HG03159 (cell line): Measurements from ENCODE around the gene NT5C2.
"Not testable (repeated sequence)": the region's sequence is repeated elsewhere in the genome, so short reads cannot be mapped to it uniquely, and the experiment has no call there.

ENCODE experiments used
- ATAC-seq: cut with Tn5 transposase; IDR thresholded peaks from one replicate; pipeline ENCODE4 v1.9.1; 2021; ENCODE audit warnings: mild to moderate bottlenecking, moderate library complexity; ENCODE audit not compliant: unreplicated experiment

The NT5C2 gene

DNA sequence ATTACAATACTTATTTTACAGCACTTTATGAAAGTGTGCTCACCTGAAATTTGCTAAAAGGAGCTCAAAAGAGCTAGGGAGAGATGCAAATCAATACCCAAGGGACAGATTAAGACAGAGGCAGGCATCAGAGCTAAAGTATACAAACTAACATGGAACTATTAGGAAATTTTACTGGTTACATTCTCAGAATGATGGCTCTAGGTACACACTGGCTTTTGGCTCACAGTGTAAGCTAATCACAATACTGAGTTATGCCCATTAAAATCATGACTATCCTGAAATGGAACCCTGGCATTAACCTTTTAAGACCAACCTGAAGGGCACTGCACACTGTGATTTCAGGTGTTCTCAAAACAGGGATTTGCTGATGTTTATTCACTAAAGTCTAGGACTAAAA is 98.1 kb downstream of the NT5C2 start:
- ATAC-seq, result no peak

DNA sequence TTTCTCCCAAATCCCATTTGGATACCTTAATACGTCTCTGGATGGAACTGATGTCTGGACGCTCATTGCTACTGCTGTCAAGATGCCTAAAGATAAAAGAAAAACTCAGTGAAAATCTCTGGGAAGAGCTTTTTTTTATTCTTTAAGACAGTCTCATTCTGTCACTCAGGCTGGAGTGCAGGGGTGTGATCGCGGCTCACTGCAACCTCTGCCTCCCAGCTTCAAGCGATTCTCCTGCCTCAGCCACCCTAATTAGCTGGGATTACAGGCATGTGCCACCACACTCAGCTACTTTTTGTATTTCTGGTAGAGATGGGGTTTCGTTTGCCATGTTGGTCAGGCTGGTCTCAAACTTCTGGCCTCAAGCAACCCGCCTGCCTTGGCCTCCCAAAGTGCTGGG is 102.2 kb downstream of the NT5C2 start:
- ATAC-seq, result no peak

DNA sequence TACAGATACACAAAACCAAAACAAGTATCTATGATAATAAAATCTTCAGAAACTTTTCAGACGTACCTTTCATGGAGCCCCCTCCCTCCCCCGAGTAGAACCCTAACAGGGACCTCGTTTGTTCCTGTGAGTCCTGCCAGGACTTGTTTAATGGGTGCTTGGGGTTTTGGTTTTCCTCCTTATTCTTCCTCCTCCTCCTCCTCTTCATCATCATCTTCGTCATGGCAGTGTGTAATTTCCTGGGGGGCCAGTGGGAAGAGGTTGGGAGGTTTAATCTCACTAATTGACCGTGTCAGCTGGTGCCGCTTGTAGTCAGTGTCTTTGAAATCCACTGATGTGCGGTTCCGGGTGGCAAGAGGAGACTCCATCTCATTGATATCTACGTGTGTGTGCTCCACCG is 103.6 kb downstream of the NT5C2 start:
- ATAC-seq, result no peak

DNA sequence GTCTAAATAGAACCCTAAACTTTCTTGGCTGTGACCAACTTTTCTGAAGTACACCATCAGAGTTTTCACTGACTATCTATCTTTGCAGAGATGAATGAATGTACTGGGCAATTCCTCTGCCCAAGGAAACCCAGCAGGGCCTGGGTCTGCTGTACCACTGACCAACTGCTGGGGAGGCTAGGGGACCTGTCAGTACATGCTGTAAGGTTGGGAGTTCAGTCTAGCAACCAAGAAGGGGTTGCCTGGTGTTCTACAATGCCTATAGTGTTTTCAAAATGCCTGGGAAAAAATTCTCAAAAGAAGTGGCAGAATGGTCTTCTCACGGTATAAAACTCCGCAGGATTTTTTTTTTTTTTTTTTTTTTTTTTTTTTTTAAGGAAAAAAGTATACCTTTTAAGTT is 106.3 kb downstream of the NT5C2 start:
- ATAC-seq, result no peak

DNA sequence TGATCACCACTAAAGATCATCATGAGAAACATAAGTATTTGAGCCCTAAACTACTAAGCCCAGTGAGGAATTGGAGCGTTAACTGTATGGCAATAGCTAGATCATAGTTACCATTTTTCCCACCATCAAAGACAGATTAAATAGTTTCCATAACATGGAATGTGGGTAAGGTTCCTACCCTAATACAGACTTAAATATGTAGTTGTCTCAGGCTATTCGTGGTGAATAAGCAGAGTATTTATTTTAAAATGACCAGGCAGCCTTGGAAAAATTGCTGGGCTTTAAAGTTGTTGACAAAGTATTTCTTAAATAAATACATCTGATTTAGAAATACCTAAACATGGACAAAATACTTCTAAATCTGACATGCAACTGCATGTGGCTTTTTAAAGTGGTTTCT is 106.8 kb downstream of the NT5C2 start:
- no peak for ATAC-seq

DNA sequence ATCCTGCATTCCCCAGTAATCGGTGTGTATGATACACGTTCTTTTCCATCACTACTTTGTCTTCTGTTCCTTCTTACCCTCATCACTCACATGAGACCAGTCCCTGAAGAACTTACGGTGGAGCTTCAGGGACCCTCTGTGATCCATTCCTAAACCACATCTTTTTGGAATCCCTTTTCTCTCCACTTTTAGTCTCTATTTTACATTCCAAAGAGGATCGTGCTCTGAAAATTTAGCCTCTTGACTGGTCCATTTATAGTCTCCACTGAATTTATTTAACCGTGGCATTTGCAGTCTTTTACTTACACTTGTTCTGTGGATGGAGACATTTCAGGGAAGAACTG is 109.1 kb downstream of the NT5C2 start:
- no peak for ATAC-seq

DNA sequence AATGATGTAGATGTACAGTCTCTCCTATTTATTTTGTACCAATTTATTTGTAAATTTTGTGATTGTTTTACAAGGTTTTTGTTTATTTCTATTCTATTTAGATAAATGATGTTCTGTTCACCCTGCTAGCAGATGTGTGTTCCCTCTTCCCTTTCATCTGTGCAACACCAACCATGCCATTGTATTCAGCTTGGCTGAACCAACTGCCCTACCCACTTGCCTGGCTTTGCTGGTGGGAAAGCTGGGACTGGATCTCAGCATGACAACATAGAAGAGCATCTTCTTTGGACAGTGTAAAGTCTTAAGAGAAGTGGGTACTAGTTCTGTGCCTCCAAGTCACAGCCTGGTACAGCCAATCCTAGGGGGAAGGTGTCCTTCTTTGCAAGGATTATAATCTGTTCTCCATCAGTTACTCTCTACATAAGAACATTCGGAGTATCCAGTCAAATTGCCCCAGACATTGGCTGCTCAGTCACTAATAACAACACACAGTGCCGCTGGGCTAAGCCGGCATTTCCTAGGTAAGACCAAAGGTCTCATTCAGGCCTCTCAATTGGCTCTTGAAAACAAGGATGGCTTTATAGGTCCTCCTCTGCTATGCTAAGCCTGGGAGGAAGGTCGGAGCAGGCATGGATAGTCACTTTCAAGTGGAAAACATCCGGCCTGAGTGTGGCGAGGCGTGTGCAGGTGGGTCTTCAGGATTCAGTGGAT is 109.7 kb downstream of the NT5C2 start:
- no peak for ATAC-seq

DNA sequence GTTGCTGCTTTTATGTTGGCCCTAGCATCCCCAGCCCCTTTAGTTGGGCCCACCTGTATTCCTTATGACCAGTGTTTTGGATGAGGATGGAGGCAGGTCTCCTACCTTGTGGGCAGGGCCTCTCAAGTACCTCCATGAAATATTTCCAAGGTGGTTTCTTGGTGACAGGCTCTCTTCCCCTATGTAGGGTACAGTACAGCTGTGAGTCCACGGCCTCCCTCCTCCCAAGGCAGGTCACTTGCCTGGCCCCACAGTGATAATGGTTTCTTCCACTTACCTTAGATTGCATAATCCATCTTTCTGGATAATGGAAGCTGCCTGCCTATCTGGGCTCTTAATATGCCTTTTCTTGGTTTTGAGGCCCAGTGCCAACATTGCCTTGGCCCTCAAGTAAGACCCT is 110.4 kb downstream of the NT5C2 start:
- no peak for ATAC-seq

DNA sequence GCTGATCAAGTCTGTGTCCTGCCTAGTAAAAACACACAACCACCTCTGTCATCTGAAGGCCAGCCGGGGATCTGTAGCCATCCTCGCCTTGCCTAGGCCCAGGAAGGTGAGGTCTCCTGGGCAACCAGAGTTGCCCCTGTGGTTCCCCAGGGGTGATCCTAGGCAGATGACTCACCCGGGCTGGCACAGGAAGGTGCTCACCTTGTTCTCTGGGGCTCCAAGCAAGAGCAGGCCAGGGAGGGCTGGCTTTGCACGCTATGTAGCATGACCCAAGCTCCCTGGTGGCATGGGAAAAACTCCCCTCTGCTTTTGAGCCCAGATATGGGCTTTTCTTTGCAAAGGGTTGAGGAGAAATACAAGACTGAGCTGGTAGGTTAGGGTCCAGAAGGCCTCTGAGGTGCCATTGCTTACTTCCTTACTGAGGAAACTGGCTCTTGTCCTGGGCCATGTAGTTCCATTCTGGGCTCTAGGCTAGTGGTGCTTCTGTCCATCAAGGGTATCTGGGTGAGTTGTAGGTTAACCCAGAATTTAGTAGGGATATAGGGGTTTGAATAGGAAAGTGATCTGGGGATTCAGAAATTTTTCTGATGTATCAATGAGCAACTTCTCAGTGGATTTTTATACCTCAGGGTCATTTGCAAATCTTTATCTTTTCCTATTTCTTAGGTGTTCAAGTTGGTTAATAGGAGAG is 112.0 kb downstream of the NT5C2 start:
- ATAC-seq, result no peak

DNA sequence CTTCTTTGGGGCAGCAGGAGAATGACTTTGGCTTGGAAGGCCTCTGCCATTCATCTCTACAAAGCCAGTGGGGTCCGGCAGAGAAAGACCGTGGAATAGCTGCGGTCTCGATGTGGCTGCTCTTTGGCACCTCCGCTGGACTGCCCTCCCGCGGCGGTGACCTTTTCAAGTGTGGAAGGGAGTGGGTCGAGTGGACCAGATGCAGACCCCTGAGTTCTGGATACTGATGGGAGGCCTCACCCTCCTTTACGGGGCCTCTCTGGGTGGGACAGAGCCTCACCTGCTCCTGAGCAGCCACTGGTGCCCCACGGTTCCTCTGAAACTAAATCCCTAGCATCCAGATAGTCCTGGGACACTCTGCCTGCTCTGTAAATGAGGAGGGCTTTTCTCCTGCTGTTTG is 113.1 kb downstream of the NT5C2 start:
- no peak for ATAC-seq

DNA sequence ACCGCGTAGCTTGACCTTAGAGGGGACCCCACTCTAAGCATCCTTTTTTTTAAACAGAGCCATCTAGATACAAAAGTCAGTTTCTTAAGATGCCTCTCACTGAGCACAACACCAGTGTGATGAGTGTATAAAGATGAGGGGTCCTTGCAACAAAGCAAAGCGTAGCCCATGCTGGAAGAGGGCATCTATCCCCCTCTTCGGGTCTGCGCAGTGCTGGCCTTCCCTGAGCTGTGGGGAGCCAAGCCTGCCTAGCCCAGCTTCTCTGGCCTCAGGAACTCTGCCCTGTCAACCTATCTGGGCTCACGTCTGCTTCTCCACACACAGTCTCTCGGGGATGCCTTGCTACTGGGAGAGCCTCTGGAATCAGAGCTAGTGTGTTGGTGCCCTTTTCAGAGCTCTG is 114.0 kb downstream of the NT5C2 start:
- no peak for ATAC-seq

DNA sequence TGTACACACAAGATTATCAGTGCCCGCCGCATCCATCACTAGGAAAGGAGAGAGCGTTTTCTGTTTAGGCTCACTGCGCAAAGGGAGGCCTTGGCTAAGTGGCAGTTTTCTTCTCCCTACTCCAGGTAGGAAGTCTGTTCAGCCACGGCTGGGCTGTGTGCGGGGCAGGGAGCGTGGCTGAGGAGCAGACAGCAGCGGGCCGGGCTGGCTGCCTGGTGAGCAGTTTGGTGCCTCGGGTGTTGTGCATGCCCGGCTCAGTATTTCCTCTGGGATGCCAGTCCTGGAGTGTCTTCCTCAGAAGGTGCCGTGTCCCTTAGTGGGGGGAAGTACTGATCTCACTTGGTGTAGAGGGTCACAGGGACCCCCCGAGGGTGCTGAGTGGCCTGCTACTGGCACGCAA is 114.4 kb downstream of the NT5C2 start:
- ATAC-seq, result no peak

DNA sequence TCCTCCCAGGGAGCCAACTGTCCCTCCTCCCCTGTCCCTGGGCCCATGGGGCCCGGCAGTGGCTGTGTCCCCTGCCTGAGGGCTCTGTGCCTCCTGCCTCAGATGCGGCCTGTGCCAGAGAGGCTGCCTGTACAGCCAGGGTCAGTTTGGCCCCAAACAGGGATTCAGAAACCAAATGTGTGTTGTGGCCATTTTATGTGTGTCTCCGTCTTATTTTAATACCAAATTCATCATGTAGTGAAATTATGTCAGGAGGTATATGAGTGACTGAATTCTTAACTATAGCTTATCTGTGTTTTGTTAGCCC is 114.8 kb downstream of the NT5C2 start:
- no peak for ATAC-seq

DNA sequence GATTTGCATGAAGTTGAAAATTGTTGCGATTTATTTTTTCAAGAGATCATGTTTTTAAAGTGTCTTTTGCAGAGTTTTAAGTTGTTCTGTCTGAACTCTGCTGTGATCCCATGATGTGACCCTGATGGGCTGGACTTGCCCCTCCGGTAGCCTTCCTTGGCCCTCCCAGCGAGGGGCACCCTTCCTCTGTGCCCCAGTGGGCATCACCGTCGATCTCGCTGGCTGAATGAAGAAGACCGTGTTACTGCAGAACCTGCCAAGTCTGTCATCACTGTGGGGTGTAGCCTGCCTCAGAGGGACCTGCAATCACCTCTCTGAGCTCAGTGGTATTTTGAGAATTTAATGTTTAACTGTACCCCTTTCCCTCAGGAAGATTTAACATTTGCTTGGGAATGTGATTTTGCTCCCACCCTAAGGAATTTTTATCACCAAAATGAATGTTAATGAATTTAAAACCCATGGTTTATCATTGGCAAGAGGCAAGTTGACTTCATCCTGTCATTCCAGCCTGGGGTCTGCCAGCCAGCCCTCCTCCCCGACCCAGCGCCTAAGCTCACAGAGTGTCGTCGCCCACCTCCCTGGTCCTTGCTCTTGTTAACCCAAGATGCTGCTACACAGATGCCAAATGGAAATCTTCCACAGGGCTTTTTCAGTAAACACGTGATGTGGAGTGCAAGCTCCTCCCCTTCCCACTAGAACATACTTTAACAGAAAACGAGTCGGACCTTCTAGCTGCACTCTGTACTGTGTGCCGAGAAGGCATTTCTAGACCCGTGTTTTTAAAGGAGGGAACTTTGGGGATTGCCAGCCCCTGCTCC is 115.4 kb downstream of the NT5C2 start:
- no peak for ATAC-seq

DNA sequence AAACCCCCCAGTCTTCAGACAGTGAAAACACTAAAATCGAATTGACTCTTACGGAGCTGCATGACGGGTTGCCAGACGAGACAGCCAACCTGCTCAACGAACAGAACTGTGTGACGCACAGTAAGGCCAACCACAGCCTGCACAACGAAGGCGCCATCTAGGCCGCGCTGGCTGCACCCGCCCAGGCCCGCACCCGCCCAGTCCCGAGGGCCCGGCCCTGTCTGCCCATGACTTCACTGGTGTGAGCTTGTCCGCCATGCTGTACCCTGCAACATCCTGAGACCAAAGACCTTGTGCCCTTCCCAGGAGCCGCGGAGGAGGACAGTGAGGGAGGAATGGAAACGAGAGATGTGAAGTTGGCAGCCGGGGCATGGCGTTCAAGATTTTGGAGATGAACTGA is 116.1 kb downstream of the NT5C2 start:
- ATAC-seq, result no peak

DNA sequence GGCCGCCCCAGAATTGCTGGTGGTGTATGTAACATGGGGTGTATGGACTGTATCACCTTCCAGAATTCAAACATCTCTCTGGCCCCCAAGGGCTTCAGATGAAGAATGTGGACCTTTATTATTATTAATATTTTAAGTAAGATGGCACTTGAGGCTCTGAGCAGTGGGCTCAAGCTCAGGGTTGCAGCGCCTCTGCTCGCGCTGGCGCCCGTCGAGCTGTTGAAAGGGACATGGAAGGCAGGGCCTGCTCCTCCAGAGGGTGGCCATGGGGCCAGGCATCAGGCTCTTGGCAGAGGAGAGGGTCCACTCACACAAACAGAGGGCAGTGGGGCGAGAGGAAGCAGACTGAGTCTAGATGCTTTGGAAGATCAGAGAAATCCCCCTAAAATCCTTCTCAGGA is 120.2 kb downstream of the NT5C2 start:
- ATAC-seq, result no peak

DNA sequence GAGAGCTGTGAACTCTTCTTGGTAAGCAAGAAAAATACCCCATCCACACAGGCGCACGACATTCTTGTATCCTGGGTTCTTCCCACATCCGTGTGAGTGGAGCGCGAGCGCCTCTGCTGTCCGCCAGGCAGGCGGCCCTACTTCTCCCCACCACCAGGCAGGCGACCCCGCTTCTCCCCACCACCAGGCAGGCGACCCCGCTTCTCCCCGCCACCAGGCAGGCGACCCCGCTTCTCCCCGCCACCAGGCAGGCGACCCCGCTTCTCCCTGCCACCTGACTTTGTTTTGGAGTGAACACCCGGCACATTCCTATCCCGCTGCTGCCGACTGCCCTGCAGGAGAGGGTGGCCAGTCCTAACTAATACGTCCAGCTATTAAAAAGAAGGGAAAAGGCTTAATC is 120.8 kb downstream of the NT5C2 start:
- no peak for ATAC-seq

DNA sequence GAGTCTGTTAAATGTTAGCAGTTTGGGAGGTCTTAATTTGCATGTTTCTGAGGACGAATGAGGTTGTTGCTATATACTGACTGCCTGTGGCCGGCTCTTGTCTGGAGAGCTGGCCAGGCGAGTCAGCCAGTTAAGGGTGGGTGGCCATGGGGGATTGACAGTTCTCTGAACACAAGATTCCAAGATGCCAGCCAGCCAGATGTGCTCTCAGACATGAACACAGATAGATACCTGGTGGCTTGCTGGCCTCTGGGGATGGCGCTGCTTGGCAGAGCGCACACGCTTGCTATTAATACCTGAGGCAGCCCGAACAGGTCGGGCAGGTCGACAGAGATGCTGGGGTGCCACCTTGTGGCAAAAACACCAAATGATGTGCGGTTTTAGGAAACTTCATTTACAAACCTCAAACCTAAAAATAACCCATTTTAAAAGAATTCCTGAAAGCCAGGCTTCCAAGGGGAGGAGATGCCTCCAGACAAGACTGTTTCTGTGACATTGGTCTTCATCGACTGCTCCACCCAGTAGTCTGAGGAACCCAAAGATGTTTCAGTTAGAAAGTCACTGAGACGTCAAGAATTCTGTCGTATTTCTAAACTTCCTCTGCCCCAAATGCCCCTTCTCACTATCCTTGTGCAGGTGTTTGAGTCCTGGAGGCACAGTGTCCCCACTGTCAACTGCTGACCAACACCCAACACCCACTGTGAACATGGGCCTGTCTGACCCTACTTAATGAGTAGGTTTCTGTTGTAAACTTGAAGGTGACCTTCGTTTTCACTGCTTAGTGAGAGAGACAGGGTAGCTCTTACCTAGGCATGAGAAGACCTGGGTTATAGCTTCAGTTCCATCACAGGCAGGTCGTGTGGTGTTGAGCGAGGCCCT is 123.4 kb downstream of the NT5C2 start:
- peak; percentile 62 for ATAC-seq

DNA sequence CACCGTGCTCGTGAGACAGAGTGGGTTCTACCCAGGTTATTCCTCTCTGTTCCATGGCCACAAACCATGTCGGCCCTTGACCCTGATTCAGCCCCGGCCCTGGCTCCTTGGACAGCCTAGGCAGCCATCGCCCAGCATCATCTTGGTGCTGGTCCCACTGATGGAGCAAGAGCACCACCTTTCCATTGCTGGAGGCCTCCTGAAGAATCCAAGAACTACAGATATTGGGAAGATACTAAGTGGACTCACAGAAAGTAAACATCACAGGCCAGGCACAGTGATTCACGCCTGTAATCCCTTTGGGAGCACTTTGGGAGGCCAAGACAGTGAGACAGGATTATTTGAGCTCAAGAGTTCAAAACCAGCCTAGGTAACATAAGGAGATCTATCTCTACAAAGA is 125.1 kb downstream of the NT5C2 start:
- no peak for ATAC-seq

DNA sequence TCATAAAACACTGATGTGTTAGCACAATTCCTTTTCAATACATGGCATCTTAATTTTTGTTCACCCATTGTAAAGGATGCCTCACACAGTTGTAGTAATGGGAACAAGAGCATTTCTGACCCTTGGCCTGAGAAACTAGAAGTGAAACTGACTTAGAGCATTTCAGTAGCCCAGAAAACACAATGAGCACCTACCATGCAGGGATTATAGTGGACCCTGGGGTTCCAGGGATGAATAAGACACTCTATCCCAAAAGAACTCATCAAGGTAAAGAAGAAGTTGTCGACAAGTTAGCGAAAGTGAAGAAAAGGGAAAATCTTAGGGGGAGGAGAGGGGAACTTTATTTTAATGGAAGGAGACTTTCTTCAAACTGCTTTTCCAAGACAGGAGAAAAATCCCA is 125.6 kb downstream of the NT5C2 start:
- ATAC-seq, result no peak

DNA sequence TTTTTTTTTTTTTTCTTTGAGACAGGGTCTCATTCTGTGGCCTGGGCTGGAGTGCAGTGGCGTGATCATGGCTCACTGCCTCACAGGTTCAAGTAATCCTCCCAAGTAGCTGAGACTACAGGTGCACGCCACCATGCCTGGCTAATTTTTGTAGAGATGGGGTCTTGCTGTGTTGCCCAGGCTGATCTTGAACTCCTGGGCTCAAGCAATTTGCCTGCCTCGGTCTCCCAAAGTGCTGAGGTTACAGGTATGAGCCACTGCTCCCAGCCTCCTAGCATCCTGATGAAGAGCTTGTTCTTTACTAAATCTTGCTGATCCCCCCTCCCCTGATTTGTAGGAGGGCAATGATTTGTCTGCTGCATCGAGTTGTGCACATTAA is 126.0 kb downstream of the NT5C2 start:
- ATAC-seq, result not testable (repeated sequence)
